ENCODE results near the gene GALNT1.

GALNT1 gene

DNA sequence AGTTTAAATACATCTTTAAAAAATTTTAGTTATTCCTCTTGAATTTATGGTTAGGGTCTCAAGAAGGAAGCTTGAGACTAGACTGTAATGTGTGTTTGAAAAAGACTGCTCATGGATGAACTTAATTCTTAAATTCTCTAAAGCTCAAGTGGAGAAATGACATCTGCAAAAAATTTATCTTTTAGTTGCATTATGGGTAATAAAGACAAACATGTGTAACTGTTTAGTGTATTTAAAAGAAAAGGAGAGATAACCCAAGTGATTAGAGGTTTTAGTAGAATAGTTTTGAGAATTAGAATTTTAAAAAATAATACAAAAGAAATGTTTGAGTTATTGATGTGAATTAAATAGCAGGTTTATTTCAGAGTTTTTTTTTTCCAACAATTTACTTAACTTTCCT, 36.7 kb downstream of the GALNT1 start:
- no peak for DNase-seq (ENCODE audit: low read depth in 2 of 2)

- DNase-seq (ENCODE audit: low read depth in 2 of 2) = no peak
Observed at GRCh38 chr18:35618696-35619095, 37.2 kb downstream of the GALNT1 start.

GRCh38 chr18:35619464-35619863, 37.9 kb downstream of the GALNT1 start:
- no peak for DNase-seq (ENCODE audit: low read depth in 2 of 2)

DNA sequence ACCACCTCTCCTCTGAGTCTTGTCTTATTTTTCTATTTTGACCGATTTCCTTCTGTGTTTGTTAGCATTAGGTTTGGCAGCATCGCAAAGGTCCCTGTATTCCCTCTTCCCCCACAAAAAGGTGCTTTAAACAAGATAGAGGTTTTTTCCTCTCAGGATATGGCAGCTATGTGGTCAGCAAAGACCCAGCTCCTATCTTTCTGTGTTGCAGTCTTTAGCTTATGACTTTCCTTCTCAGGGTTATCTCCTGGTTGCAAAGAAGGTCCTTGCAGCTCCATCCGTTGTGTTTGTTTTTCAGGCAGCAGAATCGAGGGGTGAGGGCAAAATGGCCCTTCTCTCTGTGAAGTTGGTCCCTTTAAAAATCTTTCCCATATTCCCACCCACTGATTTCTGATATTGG, 38.4 kb downstream of the GALNT1 start:
- DNase-seq (ENCODE audit: low read depth in 2 of 2) = no peak

DNA sequence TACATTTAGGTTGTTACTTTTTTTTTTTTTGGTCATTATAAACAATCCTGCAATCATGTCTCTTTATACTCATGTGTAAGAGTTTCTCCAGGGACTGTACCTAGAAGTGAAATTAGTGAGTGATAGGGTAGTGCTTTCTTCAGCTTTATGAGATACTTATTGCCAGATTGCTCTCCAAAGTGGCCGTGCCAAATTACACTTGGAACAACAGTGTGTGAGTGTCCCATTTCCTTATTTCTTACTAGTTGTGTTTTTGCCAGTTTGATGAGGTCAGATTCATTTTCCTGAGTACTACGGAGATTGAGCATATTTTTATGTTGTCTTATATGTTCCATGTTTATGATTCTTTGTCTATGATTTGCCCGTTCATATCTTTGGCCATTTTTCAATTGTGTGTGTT, 39.2 kb downstream of the GALNT1 start:
- DNase-seq (ENCODE audit: low read depth in 2 of 2) = no peak

- DNase-seq (ENCODE audit: low read depth in 2 of 2) = no peak
Observed at GRCh38 chr18:35623255-35623654, 41.7 kb downstream of the GALNT1 start.

DNA sequence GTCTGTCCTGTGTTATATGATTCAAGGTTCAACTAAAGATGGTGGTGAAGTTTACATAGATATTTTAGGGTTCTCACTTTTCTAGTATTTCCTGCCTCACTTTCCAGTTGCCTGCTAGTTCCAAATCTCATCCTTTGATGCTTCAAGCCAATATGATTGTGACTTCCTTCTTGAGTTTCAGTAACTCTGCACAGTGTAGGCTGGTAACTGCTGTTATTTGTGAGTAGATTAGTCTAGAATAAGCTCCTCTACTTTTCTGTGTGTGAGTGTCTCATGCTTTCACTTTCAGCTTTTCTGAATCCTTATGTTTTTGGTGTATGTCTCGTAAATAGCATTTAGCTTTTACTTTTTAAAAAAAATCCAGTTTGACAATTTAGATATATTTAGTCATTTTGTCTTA, 42.6 kb downstream of the GALNT1 start:
- no peak for DNase-seq (ENCODE audit: low read depth in 2 of 2)

DNA sequence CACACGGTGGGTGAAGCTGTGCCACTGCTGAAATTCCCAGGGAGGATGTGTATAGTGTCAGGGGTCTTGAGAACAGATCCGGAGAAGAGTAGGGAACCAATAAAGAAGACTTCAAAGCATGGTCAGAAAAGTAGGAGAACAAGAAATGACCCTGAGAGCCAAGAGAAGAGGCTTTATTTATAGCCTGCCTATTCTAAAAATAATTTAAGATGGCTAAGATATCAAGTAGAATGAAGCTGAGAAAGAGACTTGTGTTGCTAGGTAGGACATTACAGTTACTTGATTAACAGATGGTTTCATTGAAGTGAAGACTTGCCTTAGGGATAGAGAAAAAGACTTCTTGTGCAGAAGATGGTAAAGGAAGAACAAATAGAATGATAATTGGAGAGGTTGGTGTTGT, 43.7 kb downstream of the GALNT1 start:
- DNase-seq (ENCODE audit: low read depth in 2 of 2) = no peak

DNA sequence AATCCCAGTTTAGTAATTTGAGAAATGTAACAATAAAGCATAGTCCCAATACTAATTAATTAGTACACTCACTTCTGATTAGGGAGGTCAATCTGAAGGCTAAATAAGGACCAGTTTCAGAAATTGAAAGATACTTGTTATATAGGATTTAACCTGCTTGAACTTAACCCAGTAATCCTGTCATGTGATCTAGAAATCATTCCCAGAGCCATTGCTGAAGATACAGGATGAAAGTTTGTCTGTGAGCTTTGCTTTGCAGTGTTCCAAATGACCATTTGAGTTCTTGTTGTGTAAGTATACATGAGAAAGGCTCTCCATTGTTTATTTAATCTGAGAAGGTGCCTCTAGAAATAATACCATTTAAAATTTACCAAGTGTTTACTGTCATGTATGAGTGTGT, 52.2 kb downstream of the GALNT1 start:
- no peak for DNase-seq (ENCODE audit: low read depth in 2 of 2)

DNA sequence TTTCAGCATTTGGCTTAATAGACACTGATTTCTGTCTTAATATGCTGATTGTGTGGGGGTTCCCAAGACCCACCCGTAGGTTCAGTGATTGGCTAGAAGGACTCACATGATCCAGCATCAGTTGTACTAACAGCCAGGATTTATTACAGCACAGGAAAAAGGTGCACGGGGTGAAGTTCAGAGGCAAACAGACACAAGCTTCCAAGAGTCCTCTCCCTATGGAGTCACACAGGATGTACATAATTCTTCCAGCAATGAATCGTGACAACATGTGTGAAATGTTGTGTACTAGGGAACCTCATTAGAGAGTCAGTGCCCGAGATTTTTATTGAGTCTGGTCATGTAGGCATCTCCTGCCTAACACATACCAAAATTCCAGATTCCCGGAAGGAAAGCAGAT, 52.8 kb downstream of the GALNT1 start:
- no peak for DNase-seq (ENCODE audit: low read depth in 2 of 2)

DNA sequence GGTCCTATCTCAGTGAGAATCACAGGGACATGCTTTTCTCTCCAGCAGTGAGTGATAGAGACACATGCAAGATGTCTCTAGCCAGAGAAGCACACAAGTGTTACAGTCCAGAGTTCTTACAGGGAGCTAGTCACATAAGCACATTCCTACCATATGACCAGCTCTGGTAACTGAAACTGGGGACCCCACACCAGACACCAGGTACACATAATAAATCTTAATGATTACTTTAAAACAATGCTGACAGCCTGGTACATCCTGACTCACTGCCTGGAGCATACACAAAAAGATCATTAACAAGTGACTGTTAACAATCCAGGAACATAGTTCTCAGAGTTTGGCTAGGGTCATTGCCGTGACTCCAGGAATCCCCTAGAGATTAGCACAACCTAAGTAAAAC, 53.6 kb downstream of the GALNT1 start:
- DNase-seq (ENCODE audit: low read depth in 2 of 2) = no peak

DNA sequence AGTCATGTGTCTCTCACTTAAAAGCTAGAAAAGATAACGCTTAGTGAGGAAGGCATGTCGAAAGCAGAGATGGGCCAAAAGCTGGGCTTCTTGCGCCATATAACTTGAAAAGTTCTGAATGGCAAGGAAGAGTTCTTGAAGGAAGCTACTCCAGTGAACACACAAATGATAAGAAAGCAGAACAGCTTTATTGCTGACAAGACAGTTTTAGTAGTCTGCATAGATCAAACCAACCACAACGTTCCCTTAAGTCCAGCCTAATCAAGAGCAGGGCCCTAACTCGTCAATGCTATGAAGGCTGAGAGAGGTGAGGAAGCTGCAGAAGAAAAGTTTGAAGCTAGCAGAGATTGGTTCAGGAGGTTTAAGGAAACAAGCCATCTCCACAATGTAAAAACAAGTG, 55.7 kb downstream of the GALNT1 start:
- DNase-seq (ENCODE audit: low read depth in 2 of 2) = no peak

GRCh38 chr18:35639296-35639695, 57.8 kb downstream of the GALNT1 start:
- no peak for DNase-seq (ENCODE audit: low read depth in 2 of 2)

DNA sequence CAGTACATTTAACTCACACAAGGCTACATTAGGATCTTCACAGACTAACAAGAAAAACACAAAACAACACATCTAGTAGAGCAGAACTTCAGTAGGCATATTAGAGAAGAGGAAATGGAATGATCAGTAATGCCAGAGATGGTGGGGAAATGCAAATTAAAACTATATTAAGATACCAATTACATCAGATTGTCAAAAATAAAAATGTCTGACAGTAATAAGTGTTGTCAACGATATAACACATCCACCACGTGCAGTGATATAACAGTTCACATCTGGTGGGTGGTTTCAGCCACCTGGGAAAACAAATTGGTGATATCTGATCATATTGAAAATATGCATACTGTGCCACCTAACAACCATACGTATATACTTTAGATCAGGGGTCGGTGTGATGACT, 59.9 kb downstream of the GALNT1 start:
- no peak for DNase-seq (ENCODE audit: low read depth in 2 of 2)

- DNase-seq (ENCODE audit: low read depth in 2 of 2) = no peak
Observed at GRCh38 chr18:35641916-35642315, 60.4 kb downstream of the GALNT1 start.

GRCh38 chr18:35642802-35643201, 61.3 kb downstream of the GALNT1 start:
- DNase-seq (ENCODE audit: low read depth in 2 of 2) = no peak

GRCh38 chr18:35646449-35646848, 64.9 kb downstream of the GALNT1 start:
- DNase-seq (ENCODE audit: low read depth in 2 of 2) = no peak

GRCh38 chr18:35653392-35654135, 72.0 kb downstream of the GALNT1 start:
- no peak for DNase-seq (ENCODE audit: low read depth in 2 of 2)

GRCh38 chr18:35658112-35658511, 76.6 kb downstream of the GALNT1 start:
- DNase-seq (ENCODE audit: low read depth in 2 of 2) = no peak

DNA sequence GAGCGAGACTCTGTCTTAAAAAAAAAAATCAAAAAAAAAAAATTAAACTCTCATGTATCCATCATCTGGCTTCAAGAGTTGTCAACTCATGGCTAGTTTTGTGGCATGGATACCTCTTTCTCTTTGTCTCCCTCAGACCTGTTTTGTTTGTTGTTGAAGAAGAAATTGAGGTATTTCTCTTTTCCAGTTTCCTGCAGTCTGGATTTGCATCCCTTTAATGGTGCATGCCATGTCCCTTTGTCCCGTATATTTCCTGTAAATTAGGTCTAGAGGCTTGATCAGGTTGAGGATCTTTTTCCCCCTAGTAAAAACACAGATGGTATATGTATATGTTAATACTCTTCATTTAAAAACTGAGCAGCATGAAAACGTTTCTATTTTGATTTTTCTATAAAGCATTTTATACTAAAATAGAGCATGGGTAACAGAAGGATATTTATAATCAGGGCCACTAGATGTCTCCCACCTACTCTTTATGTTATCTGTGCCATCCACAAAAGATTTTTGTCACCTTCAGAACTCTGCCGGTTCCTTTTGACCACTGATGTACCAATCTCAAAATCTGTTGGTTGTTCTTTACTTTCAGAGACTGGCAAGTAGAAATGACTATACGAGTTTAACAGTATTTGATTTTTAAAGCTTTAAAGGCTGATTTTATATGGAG, 80.1 kb downstream of the GALNT1 start:
- DNase-seq (ENCODE audit: low read depth in 2 of 2) = no peak

DNA sequence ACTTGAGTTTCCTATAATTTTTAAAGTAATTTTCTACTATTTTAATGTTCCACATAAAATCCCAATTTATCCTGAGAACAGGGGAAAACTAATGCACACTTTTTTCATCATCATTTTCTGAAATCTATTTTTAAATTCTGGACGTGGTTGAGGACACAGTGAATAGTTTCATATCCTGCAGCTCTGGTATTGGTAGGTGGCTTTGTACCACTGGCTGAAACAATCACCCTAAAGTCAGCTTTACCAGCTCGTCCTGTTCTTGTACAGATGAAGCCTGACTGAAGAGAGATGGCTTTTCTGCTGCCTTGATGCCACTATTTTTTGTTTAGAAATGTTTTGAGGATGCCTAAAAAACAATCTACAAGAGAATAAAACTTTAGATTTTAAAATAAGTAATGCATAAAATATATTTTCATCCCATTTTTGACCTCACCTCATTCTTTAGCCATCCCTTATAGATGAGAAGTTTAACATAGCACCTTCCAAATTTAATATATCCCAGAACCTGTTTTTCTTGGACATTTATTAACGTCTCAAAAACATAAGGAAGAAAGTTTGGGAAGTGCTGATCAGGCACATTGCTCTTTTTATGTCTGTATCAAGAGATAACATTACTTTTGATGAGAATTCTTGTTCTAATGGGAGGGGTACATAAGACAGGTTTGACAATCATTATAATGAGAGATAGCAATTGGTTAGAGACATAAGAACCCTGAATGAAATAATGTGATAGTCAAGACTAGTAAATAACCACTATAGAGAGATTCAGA, 80.9 kb downstream of the GALNT1 start:
- DNase-seq (ENCODE audit: low read depth in 2 of 2) = no peak

DNA sequence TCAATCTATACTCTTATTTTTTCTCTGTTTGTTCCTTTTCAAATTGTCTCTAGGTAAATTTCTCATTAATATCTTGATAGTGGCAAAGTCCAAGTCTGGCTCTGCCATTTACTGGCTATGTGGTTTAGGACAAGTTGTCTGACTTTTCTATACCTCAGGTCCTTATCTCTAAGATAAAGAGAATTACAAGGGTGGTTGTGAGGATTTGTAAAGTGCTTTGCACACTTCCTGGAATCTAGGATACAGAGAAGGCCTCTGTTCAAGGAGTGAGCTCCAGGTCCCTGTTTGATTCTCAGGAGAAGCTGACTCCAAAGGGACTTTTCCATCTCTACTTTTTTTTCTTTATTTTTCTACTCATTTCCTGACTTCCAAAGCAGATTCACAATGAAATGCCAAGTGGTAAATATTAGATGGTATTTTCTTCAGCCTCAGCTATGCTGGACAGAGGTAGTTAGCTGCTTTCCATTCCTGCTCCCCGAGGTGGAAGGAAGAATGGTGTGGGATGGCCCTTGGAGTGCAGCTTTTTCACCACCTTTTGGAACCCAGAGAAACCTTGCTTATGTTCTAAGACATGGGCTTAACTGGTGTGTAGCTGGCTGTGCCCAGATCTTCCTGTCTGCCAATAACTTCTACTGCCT, 90.5 kb downstream of the GALNT1 start:
- DNase-seq (ENCODE audit: low read depth in 2 of 2) = no peak

Data from stimulated activated CD8-positive, alpha-beta memory T cell treated with anti-CD3 and anti-CD28 coated beads, Interleukin-2, amount 100 ng/mL, for 48 hours (primary cell).